Vagina (tissue), 2 donors: ENCODE data around the gene ANO1.

Experiments used
- POLR2A ChIP-seq, 2 donors: fragments of 450-650 bp; IDR thresholded peaks; one replicate each; pipeline ENCODE4 v1.6.1; 2017; ENCODE audit warnings: antibody characterized with exemption in 2 of 2, mild to moderate bottlenecking in 2 of 2, moderate library complexity in 2 of 2
- TF ChIP-seq, protein P1 (sequence below), 3 experiments: fragments of 450-650 bp in 2 of 3; fragments of 200-600 bp in 1 of 3; sonication (generic) in 1 of 3; IDR thresholded peaks; one replicate each; pipeline ENCODE4 v1.5.1; 2017 to 2019; ENCODE audit warnings: antibody characterized with exemption in 3 of 3, mild to moderate bottlenecking in 2 of 3, moderate library complexity in 2 of 3

DNA sequence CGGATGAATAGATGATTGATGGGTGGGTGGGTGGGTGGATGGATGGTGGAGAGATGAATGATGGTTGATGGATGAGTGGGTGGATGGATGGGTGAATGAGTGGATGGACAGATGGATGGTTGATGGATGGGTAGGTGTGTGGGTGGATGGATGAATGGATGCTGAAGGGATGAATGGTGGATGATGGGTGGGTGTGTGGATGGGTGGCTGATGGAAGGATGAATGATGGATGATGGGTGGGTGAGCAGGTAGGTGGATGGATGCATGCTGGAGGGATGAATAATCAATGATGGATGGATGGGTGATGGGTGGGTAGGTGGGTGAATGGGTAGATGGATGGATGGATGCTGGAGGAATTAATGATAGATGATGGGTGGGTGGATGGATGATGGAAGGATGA is 40.5 kb downstream of the ANO1 start:
- no peak for TF ChIP-seq POLR2A (IDR thresholded peaks at IDR 0.05)
- TF ChIP-seq, protein P1, sequence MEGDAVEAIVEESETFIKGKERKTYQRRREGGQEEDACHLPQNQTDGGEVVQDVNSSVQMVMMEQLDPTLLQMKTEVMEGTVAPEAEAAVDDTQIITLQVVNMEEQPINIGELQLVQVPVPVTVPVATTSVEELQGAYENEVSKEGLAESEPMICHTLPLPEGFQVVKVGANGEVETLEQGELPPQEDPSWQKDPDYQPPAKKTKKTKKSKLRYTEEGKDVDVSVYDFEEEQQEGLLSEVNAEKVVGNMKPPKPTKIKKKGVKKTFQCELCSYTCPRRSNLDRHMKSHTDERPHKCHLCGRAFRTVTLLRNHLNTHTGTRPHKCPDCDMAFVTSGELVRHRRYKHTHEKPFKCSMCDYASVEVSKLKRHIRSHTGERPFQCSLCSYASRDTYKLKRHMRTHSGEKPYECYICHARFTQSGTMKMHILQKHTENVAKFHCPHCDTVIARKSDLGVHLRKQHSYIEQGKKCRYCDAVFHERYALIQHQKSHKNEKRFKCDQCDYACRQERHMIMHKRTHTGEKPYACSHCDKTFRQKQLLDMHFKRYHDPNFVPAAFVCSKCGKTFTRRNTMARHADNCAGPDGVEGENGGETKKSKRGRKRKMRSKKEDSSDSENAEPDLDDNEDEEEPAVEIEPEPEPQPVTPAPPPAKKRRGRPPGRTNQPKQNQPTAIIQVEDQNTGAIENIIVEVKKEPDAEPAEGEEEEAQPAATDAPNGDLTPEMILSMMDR (IDR thresholded peaks at IDR 0.05): no peak
